Fibroblast of lung (primary cell): ENCODE results near the gene GPM6B. TPM values are rescaled to one million over a fixed set of nuclear protein-coding genes. Genes with fewer than 3 reads are reported as not detected.

Source experiments
- DNase-seq, 2 donors: peaks; one replicate each; pipeline versions ENCODE4 v3.0.0 to v3.0.0-alpha.2; 2010; ENCODE audit warnings: low read depth in 2 of 2
- H2AFZ ChIP-seq: 2 replicates; pipeline ENCODE4 v1.5.1; 2012; ENCODE audit warnings: low read length, control low read depth, inconsistent platforms
- H3K27ac ChIP-seq: 2 replicates; pipeline ENCODE4 v1.5.1; 2011; ENCODE audit warnings: low read length, control low read depth; ENCODE audit not compliant: insufficient read depth
- H3K27me3 ChIP-seq: 2 replicates; pipeline ENCODE4 v1.5.1; 2011; ENCODE audit warnings: mild to moderate bottlenecking, low read length; ENCODE audit not compliant: control insufficient read depth, insufficient read depth
- H3K36me3 ChIP-seq: 2 replicates; pipeline ENCODE4 v1.5.1; 2011; ENCODE audit warnings: low read length; ENCODE audit not compliant: control insufficient read depth, insufficient read depth
- H3K4me1 ChIP-seq: 2 replicates; pipeline ENCODE4 v1.5.1; 2011; ENCODE audit warnings: low read length; ENCODE audit not compliant: control insufficient read depth, insufficient read depth; ENCODE audit errors: extremely low read depth
- H3K4me2 ChIP-seq: 2 replicates; pipeline ENCODE4 v1.5.1; 2011; ENCODE audit warnings: low read length, control low read depth; ENCODE audit not compliant: insufficient read depth; ENCODE audit errors: extremely low read depth
- H3K4me3 ChIP-seq, 4 experiments: fragments of 200-600 bp in 1 of 4; sonication (generic) in 1 of 4; replicated peaks in 1 of 4; 2 replicates each; pipeline ENCODE4 v1.5.1; 2011 to 2016; ENCODE audit warnings: low read length in 4 of 4, low read depth in 3 of 4, mild to moderate bottlenecking in 3 of 4, control low read depth in 2 of 4, inconsistent platforms in 1 of 4, mixed read lengths in 1 of 4; ENCODE audit not compliant: insufficient read depth in 1 of 4; ENCODE audit errors: control extremely low read depth in 1 of 4
- H3K79me2 ChIP-seq: 2 replicates; pipeline ENCODE4 v1.5.1; 2012; ENCODE audit warnings: mild to moderate bottlenecking, low read length, inconsistent platforms; ENCODE audit not compliant: control insufficient read depth, insufficient read depth
- H3K9ac ChIP-seq: 2 replicates; pipeline ENCODE4 v1.5.1; 2011; ENCODE audit warnings: mild to moderate bottlenecking, low read length, control low read depth; ENCODE audit not compliant: insufficient read depth
- H3K9me3 ChIP-seq: 2 replicates; pipeline ENCODE4 v1.5.1; 2012; ENCODE audit warnings: low read depth, low read length; ENCODE audit not compliant: control insufficient read depth, insufficient read depth
- H4K20me1 ChIP-seq: 2 replicates; pipeline ENCODE4 v1.5.1; 2011; ENCODE audit warnings: low read length; ENCODE audit not compliant: control insufficient read depth, insufficient read depth; ENCODE audit errors: extremely low read depth
- CTCF ChIP-seq, 2 donors: IDR thresholded peaks in 1 of 2; conservative IDR thresholded peaks in 1 of 2; 1 replicate in 1 of 2; 2 replicates in 1 of 2; pipeline ENCODE4 v1.5.1; 2011 to 2012; ENCODE audit warnings: low read length in 2 of 2, control low read depth in 1 of 2, inconsistent platforms in 1 of 2, low read depth in 1 of 2, mild to moderate bottlenecking in 1 of 2
- EZH2 ChIP-seq: IDR thresholded peaks from 2 replicates; pipeline ENCODE4 v1.5.1; 2012; ENCODE audit warnings: low read length, control low read depth, mild to moderate bottlenecking; ENCODE audit errors: missing control alignments
- polyA plus RNA-seq, 2 donors: library from polyadenylated mRNA; depleted of rRNA in 1 of 2; stranded (reverse) in 1 of 2; unstranded in 1 of 2; fragments of >200 nt; gene quantifications; 2 replicates each; pipeline ENCODE4 v1.2.1, GENCODE V29; 2011 to 2012; ENCODE audit warnings: missing spikeins in 1 of 2
- total RNA-seq: library from RNA; depleted of rRNA; stranded (reverse); fragments of >200 nt; gene quantifications from 2 replicates; pipeline ENCODE4 v1.2.1, GENCODE V29; 2014

Gene GPM6B
- total and polyA plus RNA-seq, 2 donors (not counting 1 experiment from before 2014, with no cell fraction given), result 0.99 to 5.2 TPM

GRCh38 chrX:13759152-13759718 lies 57.7 kb downstream of the GPM6B start:
- H3K27me3 ChIP-seq, result no peaks in the 10 kb centered on the region
- no peaks in the 10 kb centered on the region for H3K9me3 ChIP-seq
- no peaks in the 10 kb centered on the region for H4K20me1 ChIP-seq
- TF ChIP-seq EZH2 (no peak), CTCF (conservative IDR thresholded peaks at IDR 0.05 in 1 of 2, IDR thresholded peaks at IDR 0.05 in 1 of 2; ENCODE audit: low read depth in 1 of 2, low read length in 2 of 2) (no peak)
- H3K36me3 ChIP-seq, result no peaks in the 10 kb centered on the region
- H3K79me2 ChIP-seq, result no peaks in the 10 kb centered on the region
- H3K27ac ChIP-seq, result no peak overlapping the region
- no peak for DNase-seq
- no peak overlapping the region for H3K4me2 ChIP-seq
- no peaks in the 10 kb centered on the region for H3K4me1 ChIP-seq
- no peak overlapping the region for H3K9ac ChIP-seq
- H3K4me3 ChIP-seq, result no peak overlapping the region
- no peak overlapping the region for H2AFZ ChIP-seq

GRCh38 chrX:13756381-13756780 lies 60.5 kb downstream of the GPM6B start:
- Histone ChIP-seq H3K9ac (no peak overlapping the region), H4K20me1 (no peaks in the 10 kb centered on the region), H3K27me3 (no peaks in the 10 kb centered on the region), H3K27ac (no peak overlapping the region), H3K79me2 (no peaks in the 10 kb centered on the region), H3K36me3 (no peaks in the 10 kb centered on the region), H3K4me1 (no peaks in the 10 kb centered on the region), H2AFZ (no peak overlapping the region), H3K4me3 (no peak overlapping the region), H3K9me3 (no peaks in the 10 kb centered on the region), H3K4me2 (no peak overlapping the region)
- TF ChIP-seq CTCF (conservative IDR thresholded peaks at IDR 0.05 in 1 of 2, IDR thresholded peaks at IDR 0.05 in 1 of 2; ENCODE audit: low read depth in 1 of 2, low read length in 2 of 2), result no peak
- no peak for TF ChIP-seq EZH2
- no peak for DNase-seq

GRCh38 chrX:13755254-13755653 lies 61.6 kb downstream of the GPM6B start:
- Histone ChIP-seq H3K27ac (no peak overlapping the region), H3K36me3 (no peaks in the 10 kb centered on the region), H3K27me3 (no peaks in the 10 kb centered on the region), H3K9me3 (no peaks in the 10 kb centered on the region), H3K4me1 (no peaks in the 10 kb centered on the region), H3K4me2 (no peak overlapping the region), H3K9ac (no peak overlapping the region), H3K4me3 (no peak overlapping the region), H4K20me1 (no peaks in the 10 kb centered on the region), H3K79me2 (no peaks in the 10 kb centered on the region), H2AFZ (no peak overlapping the region)
- no peak for DNase-seq
- TF ChIP-seq EZH2, result no peak
